NB4 (cell line): ENCODE results near the gene EIPR1.

Source experiments
- DNase-seq: peaks from one replicate; pipeline ENCODE4 v3.0.0; 2010; ENCODE audit warnings: low read depth
- H3K4me3 ChIP-seq: one replicate; pipeline ENCODE4 v1.5.1; 2011; ENCODE audit warnings: mild to moderate bottlenecking, low read depth, low read length, moderate library complexity
- MAX ChIP-seq: IDR thresholded peaks from 2 replicates; pipeline ENCODE4 v1.6.1; 2011; ENCODE audit warnings: low read depth, low read length
- MYC ChIP-seq: IDR thresholded peaks from 2 replicates; pipeline ENCODE4 v1.6.1; 2011; ENCODE audit warnings: low read depth, low read length
- POLR2A ChIP-seq: IDR thresholded peaks from 2 replicates; pipeline ENCODE4 v1.6.1; 2011; ENCODE audit warnings: mild to moderate bottlenecking; ENCODE audit not compliant: insufficient read length; ENCODE audit errors: extremely low read depth
- TF ChIP-seq, protein P1 (sequence below): IDR thresholded peaks from one replicate; pipeline ENCODE4 v1.5.1; 2012; ENCODE audit warnings: low read depth, low read length

The EIPR1 gene

GRCh38 chr2:3280197-3280596 is 97.4 kb downstream of the EIPR1 start:
- DNase-seq = no peak
- TF ChIP-seq MAX (no peak), MYC (no peak), POLR2A (no peak)
- TF ChIP-seq, protein P1, sequence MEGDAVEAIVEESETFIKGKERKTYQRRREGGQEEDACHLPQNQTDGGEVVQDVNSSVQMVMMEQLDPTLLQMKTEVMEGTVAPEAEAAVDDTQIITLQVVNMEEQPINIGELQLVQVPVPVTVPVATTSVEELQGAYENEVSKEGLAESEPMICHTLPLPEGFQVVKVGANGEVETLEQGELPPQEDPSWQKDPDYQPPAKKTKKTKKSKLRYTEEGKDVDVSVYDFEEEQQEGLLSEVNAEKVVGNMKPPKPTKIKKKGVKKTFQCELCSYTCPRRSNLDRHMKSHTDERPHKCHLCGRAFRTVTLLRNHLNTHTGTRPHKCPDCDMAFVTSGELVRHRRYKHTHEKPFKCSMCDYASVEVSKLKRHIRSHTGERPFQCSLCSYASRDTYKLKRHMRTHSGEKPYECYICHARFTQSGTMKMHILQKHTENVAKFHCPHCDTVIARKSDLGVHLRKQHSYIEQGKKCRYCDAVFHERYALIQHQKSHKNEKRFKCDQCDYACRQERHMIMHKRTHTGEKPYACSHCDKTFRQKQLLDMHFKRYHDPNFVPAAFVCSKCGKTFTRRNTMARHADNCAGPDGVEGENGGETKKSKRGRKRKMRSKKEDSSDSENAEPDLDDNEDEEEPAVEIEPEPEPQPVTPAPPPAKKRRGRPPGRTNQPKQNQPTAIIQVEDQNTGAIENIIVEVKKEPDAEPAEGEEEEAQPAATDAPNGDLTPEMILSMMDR = no peak
- no peak overlapping the region for H3K4me3 ChIP-seq

DNA sequence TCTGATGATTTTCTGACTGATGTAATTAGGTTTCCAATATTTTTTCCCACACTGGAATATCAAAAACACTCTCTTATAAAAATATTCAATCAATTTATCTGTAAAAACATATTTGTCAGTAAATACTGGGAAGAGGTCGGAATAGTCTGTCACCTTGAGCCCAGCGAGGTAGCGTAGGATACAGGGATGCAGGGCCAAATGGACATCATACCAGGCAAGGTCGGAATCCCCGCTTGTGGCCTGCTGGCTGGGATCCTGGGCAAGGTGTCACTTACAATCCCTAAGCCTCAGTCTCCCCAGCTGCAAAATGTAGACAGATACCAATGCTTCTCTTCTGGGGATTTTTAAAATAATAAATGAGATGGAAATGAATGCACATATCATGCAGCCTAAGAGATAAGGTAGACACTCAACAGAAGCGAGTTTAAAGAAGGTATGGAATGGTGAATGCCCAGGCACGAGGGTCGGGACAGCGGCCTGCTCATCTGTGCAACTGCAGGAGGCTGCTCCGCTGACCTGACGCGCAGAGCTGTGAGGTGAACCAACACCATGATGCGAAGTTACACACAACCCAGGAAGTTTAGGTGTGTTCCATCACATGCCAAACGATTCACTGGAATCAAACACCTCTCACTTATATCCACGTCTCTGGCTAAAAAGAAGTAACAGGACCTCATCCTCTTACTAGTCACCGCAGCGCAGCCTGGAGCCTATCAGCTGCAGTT is 98.2 kb downstream of the EIPR1 start:
- no peak for DNase-seq
- TF ChIP-seq, protein P1 = no peak
- TF ChIP-seq POLR2A (no peak), MYC (no peak), MAX (no peak)
- H3K4me3 ChIP-seq = no peak overlapping the region

DNA sequence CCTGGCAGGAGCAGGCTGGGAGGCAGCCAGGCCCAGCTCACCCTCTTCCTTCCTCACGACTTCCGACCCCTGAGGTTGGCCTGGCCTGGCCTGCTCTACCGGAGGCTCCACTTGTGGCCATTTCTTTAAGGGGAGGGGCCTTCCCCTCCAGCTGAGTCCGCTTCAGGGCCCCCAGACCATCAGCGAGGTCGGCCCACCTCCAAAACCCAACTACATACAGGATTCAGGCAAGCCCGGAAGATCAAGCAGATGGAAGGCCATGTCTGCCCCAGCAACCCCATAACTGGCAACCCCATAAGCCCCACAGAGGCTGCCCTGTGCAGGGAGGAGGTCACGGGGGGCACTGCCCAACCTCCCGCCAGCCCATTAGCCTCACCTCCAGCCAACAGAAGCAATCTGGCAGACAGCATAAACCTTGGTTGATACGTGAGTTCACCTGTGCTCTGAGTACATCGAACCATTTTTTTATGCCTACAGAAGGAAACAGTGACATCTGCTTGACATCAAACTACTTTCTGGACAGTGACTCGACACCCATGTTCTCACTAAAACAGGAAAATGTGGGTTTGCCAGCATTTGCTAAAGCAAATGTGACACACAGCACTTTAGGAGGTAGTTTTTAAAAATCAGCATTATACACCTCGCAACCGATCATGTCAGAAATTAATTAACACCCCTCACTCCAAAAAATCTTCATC is 98.9 kb downstream of the EIPR1 start:
- H3K4me3 ChIP-seq = no peak overlapping the region
- no peak for TF ChIP-seq POLR2A
- DNase-seq = no peak

DNA sequence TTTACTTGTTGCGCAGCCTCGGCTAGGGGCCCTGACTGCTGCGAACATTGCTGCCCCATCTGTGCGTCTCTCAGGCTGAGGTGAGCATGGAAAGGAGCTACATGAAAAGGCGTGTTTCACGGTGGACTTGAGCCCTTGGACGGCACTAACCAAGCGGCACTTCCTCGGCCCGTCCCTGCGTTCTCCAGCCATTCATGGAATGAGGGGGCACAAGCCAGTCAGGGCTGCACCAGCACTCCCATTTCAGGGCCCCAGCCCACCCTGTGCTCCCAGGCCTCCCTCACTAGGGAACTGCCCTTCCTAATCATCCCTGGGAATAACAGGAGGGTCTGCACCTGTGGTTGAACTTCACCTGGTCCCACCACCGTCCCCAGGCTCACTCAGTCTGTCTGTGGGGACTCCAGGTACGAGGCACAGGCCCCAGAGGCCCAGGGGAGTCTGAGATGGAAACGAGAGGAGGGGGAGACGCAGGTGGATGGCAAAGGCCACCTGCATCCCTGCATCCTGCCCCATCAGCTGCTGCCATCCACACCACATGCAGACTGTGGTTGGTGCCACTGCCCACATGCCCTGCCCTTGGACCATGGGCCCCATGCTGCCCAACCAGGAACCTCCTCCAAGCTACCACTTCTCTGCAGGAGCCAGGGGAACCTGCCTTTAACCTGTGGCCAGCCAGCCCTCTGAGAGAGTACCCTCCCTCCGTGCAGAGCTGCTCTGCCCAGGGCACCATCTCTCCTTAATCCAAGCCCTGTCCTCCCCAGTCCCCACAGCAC is 99.7 kb downstream of the EIPR1 start:
- TF ChIP-seq POLR2A (no peak), MAX (no peak), MYC (no peak)
- TF ChIP-seq, protein P1 = no peak
- DNase-seq = no peak
- no peak overlapping the region for H3K4me3 ChIP-seq

GRCh38 chr2:3277050-3277747 is 100.4 kb downstream of the EIPR1 start:
- TF ChIP-seq, protein P1 = no peak
- TF ChIP-seq MAX (no peak), MYC (no peak), POLR2A (no peak)
- H3K4me3 ChIP-seq = no peak overlapping the region
- DNase-seq = no peak

DNA sequence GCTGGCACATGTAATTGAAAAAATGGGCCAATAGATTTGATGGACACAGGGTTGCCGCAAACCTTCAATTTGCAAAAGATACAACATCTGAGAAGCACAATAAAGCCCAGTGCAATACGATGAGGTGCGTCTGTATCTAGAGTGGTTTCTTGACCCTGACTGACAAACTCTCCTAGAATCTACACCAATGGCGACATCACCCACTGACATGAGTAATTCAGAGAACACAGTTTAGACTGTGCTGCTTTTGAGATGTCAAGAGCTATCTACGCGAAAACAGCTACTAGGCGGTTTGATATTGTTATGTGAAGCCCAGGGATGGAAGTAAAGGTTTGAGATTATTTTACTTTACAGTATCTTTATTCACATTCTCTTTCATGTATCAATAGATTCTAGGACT is 104.9 kb downstream of the EIPR1 start:
- TF ChIP-seq, protein P1 = no peak
- TF ChIP-seq MYC (no peak), MAX (no peak), POLR2A (no peak)

More for the DNA sequence above, 104.9 kb downstream of the EIPR1 start:
- DNase-seq = no peak
- H3K4me3 ChIP-seq = no peak overlapping the region
